MCF 10A (cell line): Measurements from ENCODE around the gene RNF212. TPM values are rescaled to one million over a fixed set of nuclear protein-coding genes. Genes with fewer than 3 reads are reported as not detected.

ENCODE experiments used
- BruUV-seq: library from RNA; stranded (reverse); fragments of 400-500 nt; replicated peaks from 2 replicates; lab custom pipeline; 2021; lab: Mats Ljungman, UMichigan
- CTCF ChIA-PET: fragments of 300-600 bp; sonication (Branson Sonifier 250); formaldehyde crosslinking; extraction: SDS; loops from one replicate; lab custom pipeline; 2021; ENCODE audit warnings: antibody characterized with exemption, inconsistent platforms; lab: Yijun Ruan, JAX
- POLR2A ChIA-PET: fragments of 300-600, 350-650 bp; sonication (Branson Sonifier 250); formaldehyde crosslinking; extraction: SDS; loops from one replicate; lab custom pipeline; 2020; ENCODE audit warnings: antibody characterized with exemption, inconsistent platforms; lab: Yijun Ruan, JAX
- DNase-seq: peaks from one replicate; pipeline ENCODE4 v3.0.0-alpha.2; 2018; ENCODE audit not compliant: unreplicated experiment
- H3K27ac Mint-ChIP-seq: one replicate; pipeline ENCODE4 v1.8.0; 2022; ENCODE audit warnings: mild to moderate bottlenecking, low read depth, mixed read lengths; ENCODE audit not compliant: unreplicated experiment
- H3K27me3 Mint-ChIP-seq: one replicate; pipeline ENCODE4 v1.8.0; 2022; ENCODE audit warnings: mixed read lengths; ENCODE audit not compliant: insufficient read depth, unreplicated experiment
- H3K36me3 Mint-ChIP-seq: one replicate; pipeline ENCODE4 v1.8.0; 2022; ENCODE audit warnings: mild to moderate bottlenecking, moderate library complexity, mixed read lengths; ENCODE audit not compliant: insufficient read depth, unreplicated experiment
- H3K4me1 Mint-ChIP-seq: one replicate; pipeline ENCODE4 v1.8.0; 2022; ENCODE audit warnings: mixed read lengths; ENCODE audit not compliant: insufficient read depth, unreplicated experiment
- H3K4me3 Mint-ChIP-seq: one replicate; pipeline ENCODE4 v1.8.0; 2022; ENCODE audit warnings: mild to moderate bottlenecking, moderate library complexity, mixed read lengths; ENCODE audit not compliant: unreplicated experiment
- H3K9me3 Mint-ChIP-seq: one replicate; pipeline ENCODE4 v1.8.0; 2022; ENCODE audit warnings: mixed read lengths; ENCODE audit not compliant: unreplicated experiment
- intact Hi-C: fragments of 100-400 bp; cut with micrococcal nuclease; formaldehyde crosslinking; loops from 2 replicates; pipeline ENCODE4 v1.14.1; 2022
- total RNA-seq: library from RNA; stranded (reverse); gene quantifications from 2 replicates; pipeline ENCODE4 v1.2.3, GENCODE V29; 2022
- TF ChIP-seq, protein P1 (sequence below): fragments of 200-600 bp; IDR thresholded peaks from one replicate; pipeline ENCODE4 v1.8.0; 2022; ENCODE audit warnings: antibody characterized with exemption, mild to moderate bottlenecking; ENCODE audit not compliant: unreplicated experiment

The RNF212 gene
- total RNA-seq, 1 experiment from 2014 or later, result not detected

DNA sequence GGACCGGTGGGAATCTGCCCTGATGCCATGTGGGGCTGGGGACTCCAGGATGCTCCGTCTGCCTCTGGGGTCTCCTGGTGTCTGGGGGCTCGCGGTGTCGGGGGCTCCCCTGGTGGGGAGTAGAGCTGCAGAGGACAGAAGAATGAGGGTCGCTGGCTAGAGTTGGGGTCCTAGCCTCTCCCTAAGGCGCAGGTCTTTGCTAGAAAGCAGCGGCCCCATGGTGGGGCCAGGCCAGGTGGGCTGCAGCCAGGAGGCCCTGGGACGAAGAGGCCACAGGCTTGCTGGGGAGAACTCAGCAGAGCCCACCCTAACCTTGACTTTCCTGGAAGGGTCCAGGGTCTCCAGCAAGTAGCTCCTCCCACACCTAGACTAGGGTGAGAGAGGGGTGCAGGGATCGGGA, 80.5 kb downstream of the RNF212 start:
- CTCF ChIA-PET, result interaction anchor here (1.0 to 1.3 kb wide), 2 partner anchors 8 to 20 kb away, joined by 3 read pairs; no protein-coding TSS in a partner anchor
- no peak overlapping the region for H3K4me3 Mint-ChIP-seq
- no peak for DNase-seq
- no peak overlapping the region for H3K27ac Mint-ChIP-seq
- intact Hi-C loops, result no loop called here
- BruUV-seq, result no TSS peak
- H3K36me3 Mint-ChIP-seq, result peaks cover 17% of the 10 kb centered on the region
- H3K27me3 Mint-ChIP-seq, result no peaks in the 10 kb centered on the region
- POLR2A ChIA-PET, result no interaction called here
- no peaks in the 10 kb centered on the region for H3K4me1 Mint-ChIP-seq
- no peaks in the 10 kb centered on the region for H3K9me3 Mint-ChIP-seq
- TF ChIP-seq, protein P1, sequence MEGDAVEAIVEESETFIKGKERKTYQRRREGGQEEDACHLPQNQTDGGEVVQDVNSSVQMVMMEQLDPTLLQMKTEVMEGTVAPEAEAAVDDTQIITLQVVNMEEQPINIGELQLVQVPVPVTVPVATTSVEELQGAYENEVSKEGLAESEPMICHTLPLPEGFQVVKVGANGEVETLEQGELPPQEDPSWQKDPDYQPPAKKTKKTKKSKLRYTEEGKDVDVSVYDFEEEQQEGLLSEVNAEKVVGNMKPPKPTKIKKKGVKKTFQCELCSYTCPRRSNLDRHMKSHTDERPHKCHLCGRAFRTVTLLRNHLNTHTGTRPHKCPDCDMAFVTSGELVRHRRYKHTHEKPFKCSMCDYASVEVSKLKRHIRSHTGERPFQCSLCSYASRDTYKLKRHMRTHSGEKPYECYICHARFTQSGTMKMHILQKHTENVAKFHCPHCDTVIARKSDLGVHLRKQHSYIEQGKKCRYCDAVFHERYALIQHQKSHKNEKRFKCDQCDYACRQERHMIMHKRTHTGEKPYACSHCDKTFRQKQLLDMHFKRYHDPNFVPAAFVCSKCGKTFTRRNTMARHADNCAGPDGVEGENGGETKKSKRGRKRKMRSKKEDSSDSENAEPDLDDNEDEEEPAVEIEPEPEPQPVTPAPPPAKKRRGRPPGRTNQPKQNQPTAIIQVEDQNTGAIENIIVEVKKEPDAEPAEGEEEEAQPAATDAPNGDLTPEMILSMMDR, result no peak

DNA sequence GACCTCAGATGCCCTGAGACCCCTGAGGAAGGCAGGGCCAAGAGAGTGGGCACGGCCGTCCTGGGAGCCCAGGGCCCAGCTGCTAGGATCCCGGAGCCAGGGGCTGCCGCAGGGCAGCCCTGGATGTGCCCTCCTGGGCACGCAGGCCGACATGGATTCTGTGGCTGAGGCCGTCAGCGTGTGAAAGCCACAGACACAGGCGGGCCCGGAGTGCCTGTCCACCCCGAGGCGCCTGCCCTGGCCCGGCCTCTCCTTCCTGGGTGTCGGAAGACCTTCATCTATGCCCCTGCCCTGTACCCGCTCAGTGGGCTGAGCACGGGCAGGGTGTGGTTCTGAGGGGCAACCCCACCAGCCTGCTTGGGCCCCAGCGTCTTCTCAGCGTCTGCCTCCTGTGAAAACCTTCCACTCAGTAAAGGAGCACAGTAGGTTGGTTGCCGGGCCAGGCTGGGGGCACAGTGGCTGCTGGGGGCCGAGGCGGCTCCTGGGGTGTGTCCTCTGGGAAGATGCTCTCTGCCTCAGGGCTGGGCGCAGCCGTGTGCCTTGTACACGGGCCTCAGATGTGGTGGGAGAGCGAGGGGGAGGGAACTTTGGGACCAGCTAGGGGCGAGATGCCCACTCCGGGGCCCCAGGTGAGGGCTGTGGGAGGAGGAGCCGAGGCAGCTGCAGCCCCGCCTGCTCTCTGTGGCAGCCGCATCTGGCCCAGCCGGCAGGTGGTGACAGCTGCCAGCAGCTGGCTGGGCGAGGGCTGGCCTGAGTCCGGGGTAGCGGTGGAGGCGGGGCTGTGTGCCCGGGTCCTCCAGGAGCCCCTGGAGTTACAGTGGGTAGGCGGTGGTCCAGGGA, 81.2 kb downstream of the RNF212 start:
- Mint-ChIP-seq H3K4me1 (no peaks in the 10 kb centered on the region), H3K27me3 (no peaks in the 10 kb centered on the region), H3K36me3 (peaks cover 17% of the 10 kb centered on the region), H3K27ac (no peak overlapping the region), H3K9me3 (no peaks in the 10 kb centered on the region), H3K4me3 (no peak overlapping the region)
- BruUV-seq, result no TSS peak
- ChIA-PET POLR2A (no interaction called here), CTCF (interaction anchor here (0.5 to 1.3 kb wide), 2 partner anchors 9 to 143 kb away, joined by 3 read pairs; no protein-coding TSS in a partner anchor)
- no peak for DNase-seq
- intact Hi-C loops, result no loop called here
- TF ChIP-seq, protein P1, result no peak

DNA sequence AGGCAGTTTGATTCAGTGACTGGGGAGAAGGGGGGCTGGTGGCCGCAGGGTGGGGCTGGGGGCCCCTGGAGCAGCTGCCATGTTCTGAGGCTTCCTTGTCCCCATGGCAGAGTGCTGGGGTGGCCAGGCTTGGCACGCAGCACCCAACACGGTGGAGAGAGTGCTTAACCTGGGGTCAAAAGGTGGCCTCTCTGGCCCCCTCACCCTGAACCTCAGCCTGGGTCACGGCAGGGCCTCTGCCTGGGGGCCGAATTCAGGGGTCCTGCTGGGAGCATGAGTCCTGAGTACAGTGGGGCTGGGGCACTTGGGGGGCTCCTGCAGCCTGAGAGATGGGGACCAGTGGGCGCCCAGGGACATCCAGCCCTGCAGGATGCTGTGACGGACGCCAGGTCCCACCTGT, 82.0 kb downstream of the RNF212 start:
- ChIA-PET POLR2A (no interaction called here), CTCF (no interaction called here)
- peaks cover 20% of the 10 kb centered on the region for H3K36me3 Mint-ChIP-seq
- BruUV-seq, result no TSS peak
- no peak overlapping the region for H3K27ac Mint-ChIP-seq
- no peaks in the 10 kb centered on the region for H3K27me3 Mint-ChIP-seq
- H3K4me3 Mint-ChIP-seq, result no peak overlapping the region
- intact Hi-C loops, result no loop called here
- TF ChIP-seq, protein P1, result no peak
- DNase-seq, result no peak
- H3K9me3 Mint-ChIP-seq, result no peaks in the 10 kb centered on the region
- no peaks in the 10 kb centered on the region for H3K4me1 Mint-ChIP-seq

DNA sequence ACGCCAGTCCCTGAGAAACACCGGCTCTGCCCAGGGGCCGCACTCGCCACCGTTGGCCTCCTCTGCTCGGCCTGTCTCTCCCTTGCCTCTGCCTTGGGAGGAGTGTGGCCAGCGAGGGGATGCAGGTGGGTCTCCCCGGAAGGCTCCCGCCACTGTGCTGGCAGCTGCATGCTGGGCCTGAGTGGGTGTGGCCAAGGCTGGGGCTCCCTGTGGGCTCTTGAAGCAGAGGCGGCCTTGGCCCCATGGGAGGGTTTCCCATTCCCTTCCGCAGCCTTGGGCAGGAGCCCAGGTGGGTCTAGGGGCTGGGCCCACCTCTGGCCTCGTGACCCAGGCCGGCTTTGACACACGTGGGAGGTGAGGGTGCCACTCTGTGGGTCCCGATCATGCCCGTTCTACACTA, 82.8 kb downstream of the RNF212 start:
- H3K4me1 Mint-ChIP-seq, result no peaks in the 10 kb centered on the region
- intact Hi-C loops, result no loop called here
- H3K27me3 Mint-ChIP-seq, result no peaks in the 10 kb centered on the region
- BruUV-seq, result no TSS peak
- H3K36me3 Mint-ChIP-seq, result peaks cover 23% of the 10 kb centered on the region
- CTCF ChIA-PET, result interaction anchor here (0.6 kb wide), 1 partner anchor 24 kb away, joined by 4 read pairs; no protein-coding TSS in a partner anchor
- TF ChIP-seq, protein P1, result no peak
- no peak overlapping the region for H3K4me3 Mint-ChIP-seq
- no peak overlapping the region for H3K27ac Mint-ChIP-seq
- no peak for DNase-seq
- POLR2A ChIA-PET, result no interaction called here
- H3K9me3 Mint-ChIP-seq, result no peaks in the 10 kb centered on the region
